Measurements from ENCODE around the gene UCK2.

DNA sequence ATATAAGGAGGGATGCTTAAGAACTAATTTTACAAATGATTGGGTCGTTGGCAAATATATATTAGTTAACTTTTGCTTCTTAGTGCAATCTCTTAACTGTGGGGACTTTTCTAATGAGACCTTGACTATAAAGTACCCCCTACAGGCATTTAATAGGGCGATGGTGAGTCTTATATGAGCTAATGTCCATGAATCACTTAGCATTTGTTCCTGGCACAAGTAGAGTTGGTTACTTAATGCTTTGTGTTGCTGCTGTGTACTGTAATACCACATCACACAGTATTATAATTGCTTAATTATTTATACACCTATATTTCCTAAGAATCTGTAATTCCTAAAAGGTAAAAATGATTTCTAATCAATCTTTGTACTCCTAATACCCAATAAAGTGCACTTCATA, 33.5 kb upstream of the UCK2 start:
- TF ChIP-seq POLR2A (IDR thresholded peaks at IDR 0.05) = no peak
- TF ChIP-seq, protein P1, sequence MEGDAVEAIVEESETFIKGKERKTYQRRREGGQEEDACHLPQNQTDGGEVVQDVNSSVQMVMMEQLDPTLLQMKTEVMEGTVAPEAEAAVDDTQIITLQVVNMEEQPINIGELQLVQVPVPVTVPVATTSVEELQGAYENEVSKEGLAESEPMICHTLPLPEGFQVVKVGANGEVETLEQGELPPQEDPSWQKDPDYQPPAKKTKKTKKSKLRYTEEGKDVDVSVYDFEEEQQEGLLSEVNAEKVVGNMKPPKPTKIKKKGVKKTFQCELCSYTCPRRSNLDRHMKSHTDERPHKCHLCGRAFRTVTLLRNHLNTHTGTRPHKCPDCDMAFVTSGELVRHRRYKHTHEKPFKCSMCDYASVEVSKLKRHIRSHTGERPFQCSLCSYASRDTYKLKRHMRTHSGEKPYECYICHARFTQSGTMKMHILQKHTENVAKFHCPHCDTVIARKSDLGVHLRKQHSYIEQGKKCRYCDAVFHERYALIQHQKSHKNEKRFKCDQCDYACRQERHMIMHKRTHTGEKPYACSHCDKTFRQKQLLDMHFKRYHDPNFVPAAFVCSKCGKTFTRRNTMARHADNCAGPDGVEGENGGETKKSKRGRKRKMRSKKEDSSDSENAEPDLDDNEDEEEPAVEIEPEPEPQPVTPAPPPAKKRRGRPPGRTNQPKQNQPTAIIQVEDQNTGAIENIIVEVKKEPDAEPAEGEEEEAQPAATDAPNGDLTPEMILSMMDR (IDR thresholded peaks at IDR 0.05) = no peak

All from heart left ventricle (tissue), 13 donors.